ENCODE results near the gene TMPRSS3.
A peak's percentile ranks its signal among the peaks of the same experiment; 100 is the strongest.

The TMPRSS3 gene

DNA sequence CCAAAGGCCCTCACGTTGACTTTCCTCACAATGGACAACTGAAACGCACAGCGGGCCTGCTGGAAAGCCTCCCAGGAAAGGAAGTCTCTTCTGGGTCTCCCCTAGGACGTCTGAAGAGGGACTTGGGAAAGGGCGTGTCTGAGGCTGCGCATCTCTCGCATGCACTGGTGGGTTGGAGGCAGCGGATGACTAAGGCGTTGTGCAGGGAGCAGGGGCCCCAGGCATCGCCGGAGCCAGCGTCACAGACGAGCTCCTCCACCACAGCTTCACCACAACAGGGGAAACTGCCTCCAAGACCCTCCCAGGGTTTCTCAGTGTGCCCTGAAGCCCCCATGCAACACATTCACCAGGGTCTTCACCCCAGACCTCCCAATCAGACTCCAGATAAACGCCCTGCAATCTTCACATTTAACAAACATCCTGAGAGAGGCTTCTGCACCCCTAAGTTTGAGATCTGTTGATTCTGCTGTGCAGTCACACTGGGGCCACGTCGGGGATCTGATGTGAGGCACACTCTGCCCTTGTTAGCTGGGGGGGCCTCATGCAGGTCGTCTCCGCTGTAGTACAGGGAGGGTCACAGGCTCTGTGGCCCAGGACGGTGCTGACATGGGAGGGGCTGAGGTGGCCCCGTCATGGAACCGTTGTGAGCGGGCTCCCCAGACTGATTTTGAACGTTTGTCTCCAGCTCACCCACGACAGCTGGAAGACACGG is 22.5 kb downstream of the TMPRSS3 start:
- DNase-seq (ENCODE audit: low read depth in 2 of 2): peak in 1 of 2 experiments; percentile 15

DNA sequence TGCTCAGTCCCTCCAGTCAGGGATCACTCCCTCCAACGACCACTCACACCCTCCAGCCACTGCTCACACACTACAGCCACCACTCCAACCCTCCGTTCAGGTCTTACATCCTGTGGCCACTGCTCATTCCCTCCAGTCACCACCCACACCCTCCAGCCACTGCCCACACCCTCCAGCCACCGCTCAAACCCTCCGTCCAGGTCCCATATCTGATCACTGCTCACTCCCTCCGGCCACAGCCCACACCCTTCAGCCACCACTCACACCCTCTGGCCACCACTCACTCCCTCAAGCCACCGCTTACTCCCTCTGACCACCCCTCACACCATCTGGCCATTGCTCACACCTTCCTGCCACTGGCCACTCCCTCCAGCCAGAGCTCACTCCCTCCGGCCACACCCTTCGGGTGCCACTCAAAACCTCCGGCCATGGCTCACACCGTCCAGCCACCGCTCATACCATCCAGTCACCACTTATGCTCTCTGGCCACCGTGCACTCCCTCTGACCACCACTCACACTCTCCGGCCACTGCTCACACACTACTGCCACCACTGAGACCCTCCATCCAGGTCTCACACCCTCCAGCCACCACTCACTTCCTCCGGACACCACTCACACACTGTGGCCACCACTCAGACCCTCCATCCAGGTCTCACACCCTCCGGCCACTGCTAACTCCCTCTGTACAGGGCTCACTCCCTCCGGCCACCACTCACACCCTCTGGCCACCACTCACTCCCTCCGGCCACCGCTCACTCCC is 24.8 kb downstream of the TMPRSS3 start:
- DNase-seq (ENCODE audit: low read depth in 2 of 2): no peak

DNA sequence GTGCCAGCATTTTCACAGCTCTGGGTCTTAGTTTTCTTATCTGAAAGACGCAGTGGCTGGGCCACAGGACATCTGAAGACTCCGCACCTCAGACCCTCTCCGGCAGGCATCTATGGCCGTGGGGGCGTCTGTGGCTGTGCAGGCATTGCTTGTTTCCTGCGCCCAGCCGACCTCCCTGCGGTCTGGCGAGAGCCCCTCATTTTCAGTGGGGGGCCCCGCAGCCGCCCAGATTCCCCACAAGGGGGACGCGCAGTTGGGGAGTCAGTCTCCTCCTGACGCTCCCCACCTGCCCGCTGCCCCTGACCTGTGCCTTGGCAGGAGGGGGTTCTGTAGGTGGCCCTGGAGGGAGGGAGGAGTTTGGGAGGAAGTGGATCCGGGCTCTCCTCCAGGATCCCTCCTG is 26.0 kb downstream of the TMPRSS3 start:
- DNase-seq (ENCODE audit: low read depth in 2 of 2): no peak

DNA sequence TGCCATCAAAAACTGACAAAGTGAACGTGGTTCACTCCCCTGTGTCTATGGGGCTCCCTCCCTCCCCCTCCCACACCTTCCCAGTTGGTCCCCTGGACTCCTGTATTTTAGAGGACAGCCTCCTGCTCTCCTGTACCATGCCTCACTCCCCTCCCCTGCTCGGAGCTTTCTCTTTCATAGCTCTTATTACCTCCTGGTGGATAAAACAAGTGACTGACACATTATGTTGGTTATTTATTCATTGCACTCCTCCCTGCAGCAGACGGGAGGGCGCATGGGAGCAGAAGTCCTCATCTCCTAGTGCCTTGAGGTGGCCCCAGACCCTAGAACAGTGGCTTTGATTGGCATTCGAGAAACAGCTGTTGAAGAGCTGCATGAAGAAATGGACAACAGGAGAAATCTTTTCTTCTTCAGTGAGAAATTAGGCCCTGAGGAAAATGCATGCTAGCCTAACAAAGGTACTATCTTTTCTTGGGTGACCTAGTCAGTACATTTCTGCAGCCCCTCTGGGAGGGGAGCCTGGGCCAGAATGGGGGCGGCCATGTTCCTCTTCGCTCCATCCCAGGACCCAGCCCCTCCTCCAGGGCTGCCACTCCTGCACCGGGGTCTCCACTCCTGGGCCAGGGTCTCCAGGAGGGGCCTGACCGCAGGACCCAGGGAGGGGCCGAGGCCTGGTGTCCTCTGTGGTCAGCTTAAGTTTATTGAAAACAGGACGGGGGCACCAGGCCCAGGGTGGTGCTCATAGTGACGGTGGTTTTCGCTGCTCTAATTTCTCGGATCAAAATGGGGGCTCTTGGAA is 28.3 kb downstream of the TMPRSS3 start:
- no peak for DNase-seq (ENCODE audit: low read depth in 2 of 2)

DNA sequence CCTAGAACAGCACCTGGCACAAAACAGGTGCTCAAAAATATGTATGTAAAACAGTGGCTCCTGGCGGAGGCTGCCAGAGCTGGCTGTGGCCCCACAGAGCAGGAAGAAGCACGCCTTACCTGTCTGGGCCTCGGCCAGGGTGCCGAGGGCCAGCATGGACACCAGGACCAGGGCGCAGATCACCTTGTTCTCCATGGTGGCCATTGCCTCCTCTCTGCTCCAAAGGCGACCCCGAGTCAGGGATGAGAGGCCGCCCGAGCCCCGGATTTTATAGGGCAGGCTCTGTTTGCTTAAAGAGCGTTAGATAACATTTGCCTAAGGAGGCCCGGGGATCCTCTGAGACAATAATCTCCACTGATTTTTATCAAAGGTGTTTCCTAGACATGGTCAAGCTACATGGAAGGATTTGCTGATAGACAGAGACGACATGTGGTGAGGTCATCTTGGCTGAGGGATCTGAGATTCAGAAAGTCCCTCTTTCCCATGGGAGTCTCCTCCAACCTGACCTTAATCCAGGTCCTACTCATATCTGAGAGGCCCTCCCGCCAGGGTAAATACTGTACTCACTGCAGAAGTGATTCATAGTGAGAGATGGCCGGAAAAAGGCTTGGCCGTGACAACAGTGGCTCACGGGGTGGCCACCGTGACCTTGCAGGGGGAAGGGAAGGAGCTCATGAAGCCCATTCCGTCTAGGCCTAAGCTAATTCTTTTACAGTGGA is 29.4 kb downstream of the TMPRSS3 start, which contains the start of gene TFF1:
Gene TFF1, minus strand, starts transcription at position 244 of the 719 bp plus-strand sequence. Its CDS starts 40 bp downstream, at position 204.
- no peak for DNase-seq (ENCODE audit: low read depth in 2 of 2)

DNA sequence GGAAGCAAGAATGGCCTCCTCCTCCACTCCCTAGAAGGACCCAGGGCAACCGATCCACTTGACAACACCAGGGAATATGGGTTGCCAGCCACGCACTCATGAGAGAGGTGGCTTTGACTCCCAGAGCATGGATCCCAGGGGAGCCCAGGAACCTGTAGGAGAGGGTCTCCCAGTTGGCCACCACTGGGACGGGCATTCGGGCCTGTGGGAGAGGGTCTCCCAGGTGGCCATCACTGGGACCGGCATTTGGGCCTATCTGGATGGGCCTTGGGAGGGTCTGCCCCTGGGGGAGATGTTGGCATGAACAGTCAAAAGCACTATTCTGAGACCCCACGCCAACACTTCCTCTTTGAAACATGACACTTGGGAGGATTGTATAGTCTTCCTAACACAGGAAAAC is 30.1 kb downstream of the TMPRSS3 start:
- DNase-seq (ENCODE audit: low read depth in 2 of 2): no peak

DNA sequence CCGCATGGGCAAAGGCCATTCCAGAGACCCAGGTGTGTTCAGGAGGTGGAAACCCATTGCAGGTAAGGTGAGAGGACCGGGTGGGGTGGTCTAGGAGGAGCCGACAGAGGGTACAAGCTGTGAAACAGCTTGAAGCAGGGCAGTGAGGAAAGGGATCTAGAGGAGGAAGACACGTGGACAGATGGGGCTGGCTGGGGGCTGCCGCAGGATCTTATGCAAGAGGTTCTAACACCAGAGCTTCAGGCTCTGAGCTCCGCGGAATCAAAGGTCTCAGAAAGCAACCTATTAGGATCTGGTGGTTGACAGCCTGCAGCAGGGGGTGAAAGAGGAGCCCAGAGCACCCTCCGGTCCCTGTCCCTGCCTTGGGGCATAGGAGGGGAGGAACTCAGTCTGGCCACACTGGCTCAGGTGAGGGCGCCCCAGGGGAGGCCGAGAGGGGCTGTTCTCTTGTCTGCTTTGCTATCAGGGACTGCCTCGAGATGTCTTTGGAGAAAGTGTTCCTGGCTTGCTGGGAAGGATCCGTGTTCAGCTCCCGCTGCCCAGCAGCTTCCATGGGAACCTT is 31.5 kb downstream of the TMPRSS3 start:
- no peak for DNase-seq (ENCODE audit: low read depth in 2 of 2)

DNA sequence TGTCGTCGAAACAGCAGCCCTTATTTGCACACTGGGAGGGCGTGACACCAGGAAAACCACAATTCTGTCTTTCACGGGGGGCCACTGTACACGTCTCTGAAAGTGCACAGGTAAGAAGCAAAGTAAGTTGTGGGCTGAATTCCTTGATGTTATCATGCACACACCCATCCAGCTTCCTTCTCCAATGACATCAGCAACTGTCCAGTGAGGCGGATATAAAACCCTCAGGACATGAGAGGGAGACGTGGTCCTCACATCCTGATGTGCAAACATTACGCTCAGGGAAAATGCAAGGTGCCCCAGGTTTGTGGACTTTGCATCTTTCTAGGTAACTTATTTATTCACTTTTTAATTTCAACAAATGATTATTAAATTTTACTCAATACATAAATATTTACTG is 32.5 kb downstream of the TMPRSS3 start:
- no peak for DNase-seq (ENCODE audit: low read depth in 2 of 2)

DNA sequence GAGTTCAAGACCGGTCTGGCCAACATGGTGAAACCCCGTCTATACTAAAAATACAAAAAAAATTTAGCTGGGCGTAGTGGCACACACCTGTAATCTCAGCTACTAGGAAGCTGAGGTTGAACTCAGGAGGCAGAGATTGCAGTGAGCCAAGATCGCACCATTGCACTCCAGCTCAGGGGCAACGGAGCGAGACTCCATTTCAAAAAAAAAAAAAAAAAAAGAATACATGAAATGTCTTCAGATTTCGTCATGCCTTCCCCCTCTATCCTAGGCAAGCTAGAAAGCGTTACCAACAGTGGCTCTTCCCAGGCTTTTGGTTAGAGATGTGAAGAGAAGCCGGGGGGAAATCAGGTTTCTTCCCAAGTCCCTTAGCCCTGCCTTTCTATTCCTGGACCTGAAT is 33.2 kb downstream of the TMPRSS3 start:
- DNase-seq (ENCODE audit: low read depth in 2 of 2): no peak

DNA sequence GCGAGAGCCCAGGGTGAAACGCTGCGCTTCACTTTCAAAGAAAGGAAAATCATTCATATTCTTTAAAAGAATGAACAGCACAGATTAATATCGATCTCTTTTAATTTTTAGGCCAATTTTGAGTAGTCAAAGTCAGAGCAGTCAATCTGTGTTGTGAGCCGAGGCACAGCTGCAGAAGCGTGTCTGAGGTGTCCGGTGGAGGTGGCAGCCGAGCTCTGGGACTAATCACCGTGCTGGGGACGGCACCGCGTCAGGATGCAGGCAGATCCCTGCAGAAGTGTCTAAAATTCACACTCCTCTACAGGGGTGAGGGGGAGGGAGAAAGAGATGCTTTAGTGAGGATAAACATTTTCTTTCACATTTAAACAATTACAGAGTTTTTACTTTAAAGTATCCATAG is 33.7 kb downstream of the TMPRSS3 start:
- DNase-seq (ENCODE audit: low read depth in 2 of 2): no peak

DNA sequence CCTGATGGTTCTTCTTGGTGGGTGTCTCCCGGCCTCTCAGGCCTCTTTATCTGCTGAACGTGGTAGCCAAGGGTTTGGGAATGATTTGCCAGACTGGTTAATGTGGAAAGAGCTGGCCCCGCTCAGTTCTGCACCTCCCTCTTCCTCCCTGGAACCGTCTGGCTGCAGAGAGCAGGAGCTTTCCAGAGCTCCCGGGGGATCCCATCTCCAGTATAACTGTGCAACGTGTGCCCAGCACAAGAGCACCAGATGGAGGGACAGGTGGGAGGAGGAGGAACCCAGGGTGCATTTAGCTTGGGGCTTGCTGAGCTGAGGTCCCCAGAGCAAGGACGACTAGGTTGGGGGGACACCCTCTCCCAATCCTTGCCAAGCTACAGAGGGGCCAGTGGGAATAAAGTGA is 34.6 kb downstream of the TMPRSS3 start:
- no peak for DNase-seq (ENCODE audit: low read depth in 2 of 2)

DNA sequence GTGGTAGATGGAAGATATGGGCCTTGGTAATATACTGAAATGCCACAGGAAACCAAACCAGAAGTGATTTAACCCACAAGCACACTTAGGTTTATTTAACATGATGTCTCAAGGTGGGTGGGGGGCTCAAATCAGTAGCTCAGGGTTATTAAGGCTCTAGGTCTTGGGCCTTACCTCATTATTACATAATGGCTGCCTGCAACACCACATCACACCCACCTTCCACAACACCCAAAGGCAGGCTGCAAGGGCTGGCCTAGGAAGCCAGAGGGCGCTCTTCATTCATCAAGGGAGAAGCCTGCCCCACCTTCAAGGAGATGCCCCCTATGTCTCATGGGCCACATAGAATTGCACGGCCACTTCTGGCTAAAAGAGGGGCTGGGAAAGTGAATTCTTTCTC is 35.5 kb downstream of the TMPRSS3 start:
- DNase-seq (ENCODE audit: low read depth in 2 of 2): peak in 1 of 2 experiments; percentile 17

DNA sequence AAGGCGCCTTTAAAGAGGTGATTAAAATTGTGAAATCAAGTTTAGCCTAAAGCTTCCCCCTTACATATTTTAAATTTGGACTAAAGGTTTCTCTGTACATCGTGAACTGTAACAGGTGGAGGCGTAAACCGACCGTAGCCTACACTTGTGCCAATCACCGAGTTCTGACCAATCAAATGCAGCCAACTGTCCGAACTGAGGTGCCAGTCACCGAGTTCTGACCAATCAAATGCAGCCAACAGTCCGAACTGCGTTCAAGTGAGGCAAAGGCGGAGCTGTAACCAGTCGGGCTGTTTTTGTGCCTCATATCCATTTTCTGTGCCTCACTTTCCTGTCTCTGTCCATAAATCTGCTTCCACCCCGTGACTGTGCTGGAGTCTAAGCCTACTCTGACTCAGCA is 36.9 kb downstream of the TMPRSS3 start:
- DNase-seq (ENCODE audit: low read depth in 2 of 2): no peak

DNA sequence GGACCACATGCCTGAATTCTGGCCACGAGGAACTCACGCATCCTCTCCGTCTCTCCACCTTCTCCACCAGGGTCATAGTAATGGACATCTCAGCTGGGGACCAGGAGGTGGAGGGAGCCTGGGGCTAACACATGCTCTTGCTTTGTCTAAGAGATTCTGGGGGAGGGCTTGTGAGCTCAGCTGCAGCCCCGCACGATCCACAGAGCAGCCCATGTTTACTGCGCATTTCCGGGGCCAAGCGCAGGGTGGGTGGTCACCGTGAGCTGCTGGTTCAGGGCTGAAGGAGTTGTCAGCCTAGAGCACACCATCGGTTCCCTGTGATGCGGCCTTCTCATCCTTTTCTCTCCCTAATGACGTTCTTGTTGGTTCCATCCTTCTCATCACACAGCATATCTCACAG is 37.6 kb downstream of the TMPRSS3 start:
- DNase-seq (ENCODE audit: low read depth in 2 of 2): no peak

DNA sequence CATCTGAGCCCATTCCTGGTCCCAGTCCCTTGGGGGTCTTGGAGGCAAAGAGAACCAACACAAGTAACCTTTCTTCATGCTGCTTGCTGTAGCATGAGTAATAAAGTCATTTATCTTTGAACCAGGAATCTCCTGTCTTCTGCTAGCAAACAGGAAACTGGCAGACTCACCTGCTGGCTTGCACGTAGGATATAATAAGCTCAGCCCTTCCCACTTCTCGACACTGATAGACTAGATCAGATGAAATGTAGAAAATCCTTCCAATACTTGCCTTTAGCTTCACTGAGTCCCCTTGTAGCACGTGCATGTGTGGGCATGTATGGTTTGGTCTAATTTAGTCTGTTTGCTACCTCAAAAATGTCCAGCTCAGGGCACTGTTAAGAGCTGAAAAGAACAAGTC is 38.5 kb downstream of the TMPRSS3 start:
- no peak for DNase-seq (ENCODE audit: low read depth in 2 of 2)

DNA sequence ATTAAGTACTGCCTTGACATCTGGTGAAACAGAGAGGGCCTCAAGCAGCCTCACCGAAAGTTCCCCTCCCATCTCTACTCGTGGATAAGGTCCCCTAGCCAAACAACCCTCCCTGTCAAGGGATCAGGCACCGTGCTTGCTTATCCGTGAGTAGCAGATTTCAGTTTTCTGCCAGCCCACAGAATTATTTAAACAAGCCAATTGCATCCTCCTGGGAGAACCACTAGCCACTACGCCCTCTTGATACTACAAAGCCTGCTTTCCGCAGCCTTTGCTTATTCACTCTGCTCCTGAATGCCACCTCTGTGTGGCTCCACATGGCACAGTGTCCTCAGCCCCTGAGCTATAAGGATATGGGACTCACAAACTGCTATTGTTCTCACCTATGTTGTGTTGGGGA is 39.2 kb downstream of the TMPRSS3 start:
- DNase-seq (ENCODE audit: low read depth in 2 of 2): no peak

DNA sequence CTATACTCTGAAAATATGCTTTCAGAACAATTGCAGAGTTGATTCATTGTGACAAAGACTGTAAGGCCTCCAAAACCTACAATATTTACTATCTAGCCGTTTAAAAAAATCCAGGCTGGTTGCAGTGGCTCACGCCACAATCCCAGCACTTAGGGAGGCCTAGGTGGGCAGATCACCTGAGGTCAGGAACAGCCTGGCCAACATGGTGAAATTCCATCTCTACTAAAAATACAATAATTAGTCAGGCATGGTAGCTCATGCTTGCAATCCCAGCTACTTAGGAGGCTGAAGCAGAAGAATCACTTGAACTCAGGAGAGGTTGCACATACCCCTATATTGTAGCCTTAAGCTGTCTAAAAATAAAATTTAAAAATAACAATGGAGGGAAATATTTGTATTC is 39.8 kb downstream of the TMPRSS3 start:
- DNase-seq (ENCODE audit: low read depth in 2 of 2): no peak

DNA sequence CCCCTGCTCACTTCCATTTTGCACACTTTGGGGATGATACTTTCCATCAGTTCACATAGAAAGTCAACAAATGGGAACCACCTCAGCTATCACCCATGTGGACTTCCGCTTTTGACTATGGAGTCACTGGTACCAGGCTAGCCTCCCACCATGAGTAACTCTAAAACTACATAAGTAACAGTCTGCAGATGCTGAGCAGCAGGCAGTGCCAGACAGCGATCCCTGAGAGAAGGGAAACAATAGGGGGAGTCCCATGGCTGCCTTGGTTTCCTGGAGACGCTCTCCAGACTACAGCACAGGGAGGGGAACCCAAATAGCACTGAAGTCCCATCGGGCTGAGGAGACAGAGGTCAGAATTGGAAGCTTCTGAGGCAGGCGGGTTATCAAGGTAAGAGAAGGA is 42.2 kb downstream of the TMPRSS3 start:
- DNase-seq (ENCODE audit: low read depth in 2 of 2): no peak

DNA sequence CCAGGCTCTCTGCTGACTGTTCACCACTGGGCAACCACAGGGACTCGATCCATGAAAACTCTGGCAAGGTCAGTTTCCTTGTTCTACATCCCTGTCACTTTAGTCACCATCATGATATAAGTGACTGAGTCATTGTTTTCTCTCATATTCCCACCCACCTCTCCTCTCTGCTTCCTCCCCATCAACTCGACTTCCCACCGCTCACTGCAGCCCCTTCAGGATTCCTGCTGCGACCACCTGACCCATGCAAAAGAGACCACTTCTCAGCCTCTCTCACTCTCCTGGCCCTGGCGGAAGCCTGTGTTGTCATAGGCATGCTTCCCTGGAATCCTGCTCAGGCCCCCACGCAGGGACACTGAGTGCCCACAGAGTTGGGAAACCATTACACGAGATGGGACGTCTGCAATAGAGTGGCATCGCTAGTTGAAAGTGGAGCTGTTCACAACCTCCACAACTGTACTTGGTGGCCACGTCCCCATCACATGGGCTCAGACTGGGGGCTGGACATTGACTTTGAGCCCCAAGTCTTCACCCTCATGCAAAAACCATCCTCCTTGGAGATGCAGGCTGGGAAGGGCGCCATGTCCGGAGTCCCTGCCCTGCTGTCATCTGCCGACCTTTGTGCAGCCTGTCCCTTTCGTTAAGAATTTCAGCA is 43.3 kb downstream of the TMPRSS3 start:
- no peak for DNase-seq (ENCODE audit: low read depth in 2 of 2)

DNA sequence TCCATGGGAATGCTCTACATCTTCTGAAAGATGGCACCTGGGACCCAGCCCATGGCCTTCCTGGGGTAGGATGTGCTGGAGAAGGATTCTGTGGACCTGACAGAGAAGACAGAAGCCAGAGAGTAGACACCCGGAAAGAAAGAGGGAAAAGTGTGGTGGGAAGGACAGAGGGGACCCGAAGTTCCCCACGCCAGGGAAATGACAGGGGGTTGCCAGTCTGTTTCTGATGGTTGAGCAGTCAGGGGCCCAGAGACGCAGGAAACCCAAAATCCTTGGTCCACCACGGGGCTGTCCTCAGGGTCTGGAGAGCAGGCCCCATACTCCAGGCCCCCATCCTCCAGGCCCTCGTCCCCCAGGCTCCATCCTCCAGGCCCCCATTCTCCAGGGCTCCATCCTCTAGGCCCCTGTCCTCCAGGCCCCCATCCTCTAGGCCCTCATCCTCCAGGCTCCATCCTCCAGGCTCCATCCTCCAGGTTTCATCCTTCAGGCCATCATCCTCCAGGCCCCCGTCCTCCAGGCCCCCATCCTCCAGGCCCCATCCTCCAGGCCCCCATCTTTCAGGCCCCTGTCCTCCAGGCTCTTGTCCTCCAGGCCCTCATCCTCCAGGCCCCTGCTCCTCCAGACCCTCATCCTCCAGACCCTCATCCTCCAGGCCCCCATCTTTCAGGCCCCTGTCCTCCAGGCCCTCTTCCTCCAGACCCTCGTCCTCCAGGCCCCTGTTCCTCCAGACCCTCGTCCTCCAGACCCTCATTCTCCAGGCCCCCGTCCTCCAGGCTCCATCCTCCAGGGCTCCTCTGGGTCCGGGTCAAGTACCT is 44.0 kb downstream of the TMPRSS3 start:
- no peak for DNase-seq (ENCODE audit: low read depth in 2 of 2)
